Measurements from ENCODE around the gene CACNA1I.

GRCh38 chr22:39723899-39724351, 153.4 kb downstream of the CACNA1I start:
- TF ChIP-seq POLR2A (IDR thresholded peaks at IDR 0.05) (no peak), CTCF (IDR thresholded peaks at IDR 0.05 in 4 of 5, conservative IDR thresholded peaks at IDR 0.05 in 1 of 5) (no peak)
